Measurements from ENCODE around the gene CDKN2AIPNL. TPM values are rescaled to one million over a fixed set of nuclear protein-coding genes. Genes with fewer than 3 reads are reported as not detected.
A peak's percentile ranks its signal among the peaks of the same experiment; 100 is the strongest.

Gene CDKN2AIPNL
- total and polyA plus RNA-seq, 5 experiments from 2014 or later = 18.3 to 34.2 (median 28.0) TPM

DNA sequence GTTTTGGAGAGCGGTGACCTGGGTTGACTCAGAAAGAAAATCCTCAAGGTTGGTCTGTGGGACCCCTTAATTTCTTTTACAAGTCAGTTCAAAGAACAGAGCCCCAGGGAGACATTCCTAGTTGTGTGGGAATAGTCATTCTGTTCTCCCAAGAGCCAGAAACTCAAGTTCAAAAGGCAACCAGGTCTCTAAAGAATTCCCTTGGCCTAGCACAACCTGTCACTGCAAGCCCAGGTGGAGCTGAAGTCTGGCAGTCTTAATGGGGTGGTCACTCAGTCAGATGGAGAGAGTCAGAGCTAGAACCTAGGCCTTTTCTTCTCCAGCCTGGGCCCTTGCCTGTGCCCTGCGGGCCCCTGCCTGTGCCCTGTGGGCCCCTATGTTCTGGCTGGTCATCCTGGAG is 37.5 kb upstream of the CDKN2AIPNL start:
- ATAC-seq = no peak
- Mint-ChIP-seq H3K27me3 (no peaks in the 10 kb centered on the region), H3K4me1 (peaks cover 0 to 30% (median 2%) of the 10 kb centered on the region in 4 donors), H3K9me3 (no peaks in the 10 kb centered on the region), H3K4me3 (no peak overlapping the region), H3K36me3 (no peaks in the 10 kb centered on the region), H3K27ac (no peak overlapping the region)
- POLR2A ChIA-PET = interaction anchor here (1.0 kb wide), 1 partner anchor 16 kb away, joined by 4 read pairs; no protein-coding TSS in a partner anchor
- no peak for DNase-seq

DNA sequence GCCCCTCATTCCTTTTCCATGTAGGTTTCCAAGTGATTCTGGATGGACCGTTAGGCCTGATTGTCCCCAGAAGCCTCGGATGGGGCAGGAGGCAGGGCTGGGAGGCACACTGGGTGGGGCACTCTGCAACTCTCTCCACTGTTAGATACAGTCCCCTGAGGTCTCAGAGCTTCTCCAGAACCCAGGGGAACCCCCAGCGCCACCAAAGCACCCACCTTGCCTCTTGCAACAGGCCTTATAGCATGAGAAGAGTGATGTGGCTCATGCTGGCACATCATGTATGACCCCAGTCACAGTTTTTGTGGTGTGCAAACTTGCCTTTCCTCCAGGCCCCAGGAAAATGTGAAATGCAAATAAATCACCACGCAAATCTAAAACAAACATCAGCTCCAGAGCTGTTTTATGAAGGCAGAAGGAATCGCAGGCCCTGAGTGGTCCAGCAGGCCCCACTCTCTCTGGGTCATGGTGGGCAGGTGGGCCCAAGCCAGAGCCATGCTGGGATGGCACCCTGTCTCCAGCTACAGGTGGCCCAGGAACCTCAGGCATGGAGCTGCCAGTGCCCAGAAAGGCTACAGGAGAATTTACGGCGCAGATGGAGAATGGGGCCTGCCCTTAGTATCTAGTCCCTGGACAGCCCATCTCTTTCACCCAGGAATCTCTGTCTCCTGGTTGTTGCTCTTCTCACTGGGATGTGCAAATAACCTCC is 36.3 kb upstream of the CDKN2AIPNL start:
- ATAC-seq = no peak
- Mint-ChIP-seq H3K36me3 (no peaks in the 10 kb centered on the region), H3K4me1 (peaks cover 0 to 30% (median 2%) of the 10 kb centered on the region in 4 donors), H3K4me3 (no peak overlapping the region), H3K27me3 (no peaks in the 10 kb centered on the region), H3K27ac (peak overlapping the region in 1 of 10 donors; percentile 13), H3K9me3 (no peaks in the 10 kb centered on the region)
- no peak for DNase-seq
- POLR2A ChIA-PET = interaction anchor here (1.0 kb wide), 1 partner anchor 18 kb away, joined by 4 read pairs; no protein-coding TSS in a partner anchor

DNA sequence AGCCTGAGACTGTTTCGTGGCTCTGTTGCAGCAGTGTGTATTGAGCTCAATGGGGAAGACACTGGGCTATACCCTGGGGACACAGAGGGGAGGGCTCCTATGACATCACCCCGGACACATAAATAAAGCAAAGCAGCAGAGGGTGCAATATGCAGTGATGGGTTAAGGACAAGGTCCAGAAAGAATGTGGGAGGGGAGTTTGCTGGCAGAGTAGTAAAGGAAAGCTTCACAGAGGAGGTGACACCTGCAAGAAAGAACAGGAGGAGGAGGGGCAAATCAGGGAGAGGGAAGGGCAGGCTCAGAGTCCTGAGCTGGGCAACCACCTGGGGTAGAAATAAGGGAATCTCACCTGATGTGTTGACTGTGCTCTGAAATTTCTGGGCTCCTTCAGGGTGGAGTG is 35.3 kb upstream of the CDKN2AIPNL start:
- no peak overlapping the region for H3K4me3 Mint-ChIP-seq
- no peaks in the 10 kb centered on the region for H3K36me3 Mint-ChIP-seq
- peak overlapping the region in 3 of 10 donors; percentile 38 to 80 (median 73) for H3K27ac Mint-ChIP-seq
- H3K27me3 Mint-ChIP-seq = no peaks in the 10 kb centered on the region
- no peak for DNase-seq
- ATAC-seq = no peak
- peaks cover 0 to 30% (median 2%) of the 10 kb centered on the region in 4 donors for H3K4me1 Mint-ChIP-seq
- POLR2A ChIA-PET = interaction anchor here (1.4 kb wide), 1 partner anchor 38 kb away, joined by 5 read pairs; no protein-coding TSS in a partner anchor
- no peaks in the 10 kb centered on the region for H3K9me3 Mint-ChIP-seq

DNA sequence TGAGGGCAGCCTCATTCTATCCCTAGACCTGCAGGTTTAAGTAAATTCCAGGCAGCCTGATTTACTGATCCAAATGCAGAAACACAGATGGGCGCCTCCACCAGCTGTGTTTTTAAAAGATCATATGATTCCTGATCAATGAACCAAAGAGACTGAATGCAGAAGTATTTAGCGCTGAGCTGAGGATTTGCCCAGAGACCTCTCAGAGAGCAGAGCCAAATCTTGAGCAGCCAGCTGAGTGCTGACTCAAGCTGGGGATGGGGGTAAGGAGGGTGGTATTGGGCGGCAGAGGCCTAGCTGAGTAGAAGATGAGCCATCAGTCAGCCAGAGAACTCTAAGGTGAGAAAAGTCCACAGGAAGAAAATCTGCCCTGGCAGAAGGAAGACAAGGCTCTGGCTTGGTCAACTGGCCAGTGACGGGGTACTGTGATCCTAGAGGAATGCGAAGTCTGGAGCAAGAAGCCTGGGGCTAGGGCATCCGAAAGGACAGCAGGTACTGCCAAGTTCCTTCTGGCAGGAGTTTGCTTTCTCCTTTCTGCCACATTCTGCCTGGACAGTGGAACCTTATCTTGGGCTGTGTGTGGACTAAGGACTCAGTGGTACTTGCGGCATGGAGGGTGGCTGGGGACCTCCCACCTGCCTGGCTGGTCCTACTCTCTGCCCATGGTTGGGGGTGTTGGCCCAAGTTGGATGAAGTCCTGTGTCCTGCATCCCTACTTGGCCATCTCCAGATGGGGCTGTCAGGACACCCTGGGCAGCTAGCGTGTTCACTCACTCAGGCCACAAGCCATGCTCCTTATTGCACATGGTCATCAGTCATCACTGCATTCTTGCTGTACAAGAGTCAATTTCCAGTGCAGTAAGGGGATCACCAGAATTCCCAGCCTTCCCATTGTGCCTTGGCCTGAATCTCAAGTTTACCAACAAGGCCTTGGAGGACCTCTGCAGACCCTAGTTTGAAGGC is 34.5 kb upstream of the CDKN2AIPNL start:
- Mint-ChIP-seq H3K27me3 (no peaks in the 10 kb centered on the region), H3K4me3 (peak overlapping the region in 1 of 10 donors; percentile 67), H3K4me1 (peaks cover 0 to 30% (median 2%) of the 10 kb centered on the region in 4 donors), H3K36me3 (no peaks in the 10 kb centered on the region), H3K9me3 (no peaks in the 10 kb centered on the region), H3K27ac (peak overlapping the region in 4 of 10 donors; percentile 3 to 80 (median 56))
- POLR2A ChIA-PET = interaction anchor here (1.4 kb wide), 1 partner anchor 37 kb away, joined by 5 read pairs; no protein-coding TSS in a partner anchor
- DNase-seq = no peak
- ATAC-seq = peak in 1 of 2 donors; percentile 42

DNA sequence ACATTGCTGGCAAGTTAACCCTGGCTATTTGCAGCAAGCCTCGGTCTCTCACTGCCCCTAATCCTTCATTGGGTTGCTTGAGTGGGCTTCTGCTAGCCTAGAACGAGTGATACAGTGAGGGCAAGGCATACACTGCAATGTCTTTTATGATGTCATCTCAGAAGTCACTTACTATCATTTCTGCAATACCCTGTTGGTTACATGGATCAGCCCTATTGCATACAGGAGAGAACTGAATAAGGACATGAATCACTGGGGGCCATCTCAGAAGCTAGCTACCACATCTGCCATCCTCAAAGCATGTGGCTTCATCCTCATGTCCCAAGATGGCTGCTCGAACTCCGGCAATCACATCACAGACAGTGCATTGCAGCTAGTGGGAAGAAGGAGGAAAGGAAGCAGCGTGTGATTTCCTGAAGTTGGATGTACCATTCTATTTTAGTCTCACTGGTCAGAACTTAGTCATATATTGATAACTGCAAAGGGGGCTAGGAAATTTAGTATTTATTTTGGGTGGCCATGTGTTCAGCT is 33.3 kb upstream of the CDKN2AIPNL start:
- POLR2A ChIA-PET = interaction anchor here (0.8 kb wide), 1 partner anchor 80 kb away, joined by 3 read pairs; no protein-coding TSS in a partner anchor
- no peak for ATAC-seq
- peak overlapping the region in 2 of 10 donors; percentile 3 to 11 for H3K27ac Mint-ChIP-seq

DNA sequence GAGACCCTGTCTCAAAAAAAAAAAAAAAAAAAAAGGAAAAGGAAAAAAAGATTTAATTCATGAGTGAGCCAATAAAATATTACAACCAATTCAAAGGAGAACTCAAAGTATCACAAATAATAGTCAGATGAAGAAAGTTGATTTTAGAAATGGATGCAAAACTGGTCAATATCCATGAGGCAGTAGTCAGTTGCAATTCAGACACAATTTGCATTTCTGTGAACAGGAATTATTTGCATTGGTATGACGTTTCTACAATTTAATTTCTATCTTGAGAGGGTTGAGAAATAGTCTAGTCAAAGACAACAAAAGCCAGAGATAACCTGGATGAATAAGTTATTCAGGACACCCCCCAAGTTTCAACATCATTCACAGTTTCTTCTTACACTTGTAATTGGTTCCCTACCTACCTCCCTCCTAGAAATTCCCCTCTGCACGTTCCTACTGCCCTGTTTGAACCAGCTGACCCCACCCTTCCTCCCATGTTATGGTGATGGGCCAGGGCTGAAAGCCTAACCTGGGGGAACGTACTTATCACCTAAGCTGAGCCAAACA is 28.6 kb upstream of the CDKN2AIPNL start:
- Mint-ChIP-seq H3K9me3 (no peaks in the 10 kb centered on the region), H3K27me3 (peaks cover 0 to 5% (median 0%) of the 10 kb centered on the region in 5 donors), H3K4me3 (no peak overlapping the region), H3K4me1 (peaks cover 8 to 24% (median 13%) of the 10 kb centered on the region in 4 donors), H3K27ac (no peak overlapping the region), H3K36me3 (no peaks in the 10 kb centered on the region)
- ATAC-seq = no peak
- DNase-seq = no peak
- POLR2A ChIA-PET = no interaction called here

More for the DNA sequence above, 33.3 kb upstream of the CDKN2AIPNL start:
- Mint-ChIP-seq H3K27me3 (no peaks in the 10 kb centered on the region), H3K36me3 (no peaks in the 10 kb centered on the region), H3K4me3 (no peak overlapping the region), H3K4me1 (peaks cover 0 to 26% (median 0%) of the 10 kb centered on the region in 4 donors), H3K9me3 (no peaks in the 10 kb centered on the region)
- DNase-seq = no peak

DNA sequence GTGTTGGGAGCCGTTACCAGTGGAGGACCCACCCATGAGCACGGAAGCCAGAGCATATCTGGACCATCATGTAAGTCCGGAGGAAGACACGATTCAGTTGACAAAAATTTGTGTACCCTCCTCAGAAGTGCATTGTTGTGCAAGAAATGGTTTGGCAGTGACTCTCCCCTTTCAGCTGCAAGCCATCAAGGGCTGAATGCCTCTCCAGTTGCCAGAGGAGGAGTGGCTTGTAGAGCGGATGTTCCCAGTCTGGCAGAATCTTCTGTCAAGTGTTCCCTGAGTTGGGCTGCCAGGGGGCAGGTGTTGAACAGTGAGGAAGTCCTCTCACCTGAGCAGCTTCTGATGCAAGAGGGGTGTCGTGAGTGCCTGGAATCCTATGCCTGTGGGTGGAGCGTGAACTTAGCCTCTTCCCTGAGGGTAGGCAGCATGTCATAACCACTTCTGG is 27.6 kb upstream of the CDKN2AIPNL start:
- H3K4me1 Mint-ChIP-seq = peaks cover 8 to 20% (median 13%) of the 10 kb centered on the region in 4 donors
- H3K4me3 Mint-ChIP-seq = no peak overlapping the region
- H3K9me3 Mint-ChIP-seq = no peaks in the 10 kb centered on the region
- peaks cover 0 to 5% (median 0%) of the 10 kb centered on the region in 5 donors for H3K27me3 Mint-ChIP-seq
- peak overlapping the region in 4 of 10 donors; percentile 12 to 74 (median 39) for H3K27ac Mint-ChIP-seq
- POLR2A ChIA-PET = interaction anchor here (0.9 kb wide), 1 partner anchor 28 kb away, joined by 3 read pairs; the partner anchor contains the start of gene CDKN2AIPNL
- ATAC-seq = no peak
- DNase-seq = no peak
- no peaks in the 10 kb centered on the region for H3K36me3 Mint-ChIP-seq

DNA sequence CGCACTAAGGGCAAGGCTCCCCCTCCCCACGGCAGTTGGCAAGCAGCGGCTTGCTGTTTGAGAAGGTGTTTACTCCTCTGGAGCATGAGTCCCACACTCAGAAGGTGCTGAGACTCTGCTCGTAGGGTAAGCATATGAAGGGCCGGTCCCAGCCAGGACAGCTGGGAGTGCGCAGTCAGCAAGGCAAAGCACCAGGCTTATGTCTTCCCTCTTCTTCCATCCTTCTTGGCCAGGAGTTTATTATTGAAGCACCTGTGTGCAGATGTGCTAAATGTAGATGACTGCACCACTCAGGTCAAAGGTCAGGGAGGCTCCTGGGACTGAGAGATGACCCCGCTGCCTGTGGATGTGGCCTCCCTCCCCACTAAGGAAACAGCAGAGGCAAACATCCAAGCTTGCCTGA is 27.0 kb upstream of the CDKN2AIPNL start:
- ATAC-seq (no peak), DNase-seq (no peak)
- H3K36me3 Mint-ChIP-seq = no peaks in the 10 kb centered on the region
- H3K9me3 Mint-ChIP-seq = no peaks in the 10 kb centered on the region
- H3K27me3 Mint-ChIP-seq = peaks cover 0 to 5% (median 2%) of the 10 kb centered on the region in 5 donors
- peak overlapping the region in 5 of 10 donors; percentile 12 to 74 (median 71) for H3K27ac Mint-ChIP-seq
- H3K4me3 Mint-ChIP-seq = no peak overlapping the region
- H3K4me1 Mint-ChIP-seq = peaks cover 8 to 21% (median 13%) of the 10 kb centered on the region in 4 donors
- POLR2A ChIA-PET = interaction anchor here (0.9 kb wide), 1 partner anchor 27 kb away, joined by 3 read pairs; the partner anchor contains the start of gene CDKN2AIPNL

DNA sequence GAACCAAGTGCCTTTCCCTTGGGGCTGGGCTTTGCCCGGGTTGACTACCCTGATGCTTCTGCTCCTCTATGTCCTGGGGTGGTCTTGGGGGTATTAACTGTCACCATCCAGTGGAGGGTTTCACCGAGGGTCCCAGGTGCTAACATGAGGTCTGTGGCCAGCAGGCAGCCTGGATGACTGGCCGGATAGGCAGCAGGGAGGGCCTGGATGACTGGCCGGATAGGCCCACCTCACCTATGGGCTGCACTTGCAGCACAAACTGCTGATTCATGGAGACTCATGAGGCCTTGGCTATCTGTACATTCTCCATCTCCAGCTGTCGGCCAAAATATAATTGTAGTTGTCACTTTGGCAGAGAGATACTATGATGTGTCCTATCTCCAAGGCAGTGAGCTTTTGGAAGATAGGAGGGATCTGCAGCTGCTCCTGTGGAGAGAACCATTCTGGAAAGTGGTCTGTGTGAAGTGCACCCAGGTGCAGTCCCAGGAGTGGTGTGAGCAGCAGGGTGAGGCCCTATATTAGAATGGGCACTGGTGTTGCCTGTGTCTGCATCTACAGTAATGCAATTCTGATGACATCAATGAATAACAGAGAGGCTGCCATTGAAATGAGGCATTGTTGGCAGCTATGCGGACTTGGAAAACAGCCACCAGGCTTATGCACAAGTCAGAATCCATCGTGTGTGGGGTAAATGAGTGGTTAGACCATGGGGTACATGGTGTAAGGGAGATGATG is 26.3 kb upstream of the CDKN2AIPNL start:
- Mint-ChIP-seq H3K4me3 (no peak overlapping the region), H3K27me3 (peaks cover 0 to 5% (median 2%) of the 10 kb centered on the region in 5 donors), H3K9me3 (no peaks in the 10 kb centered on the region), H3K4me1 (peaks cover 8 to 21% (median 13%) of the 10 kb centered on the region in 4 donors), H3K36me3 (no peaks in the 10 kb centered on the region), H3K27ac (peak overlapping the region in 6 of 10 donors; percentile 5 to 91 (median 74))
- no peak for ATAC-seq
- POLR2A ChIA-PET = interaction anchor here (0.9 kb wide), 1 partner anchor 27 kb away, joined by 3 read pairs; the partner anchor contains the start of gene CDKN2AIPNL
- DNase-seq = no peak

DNA sequence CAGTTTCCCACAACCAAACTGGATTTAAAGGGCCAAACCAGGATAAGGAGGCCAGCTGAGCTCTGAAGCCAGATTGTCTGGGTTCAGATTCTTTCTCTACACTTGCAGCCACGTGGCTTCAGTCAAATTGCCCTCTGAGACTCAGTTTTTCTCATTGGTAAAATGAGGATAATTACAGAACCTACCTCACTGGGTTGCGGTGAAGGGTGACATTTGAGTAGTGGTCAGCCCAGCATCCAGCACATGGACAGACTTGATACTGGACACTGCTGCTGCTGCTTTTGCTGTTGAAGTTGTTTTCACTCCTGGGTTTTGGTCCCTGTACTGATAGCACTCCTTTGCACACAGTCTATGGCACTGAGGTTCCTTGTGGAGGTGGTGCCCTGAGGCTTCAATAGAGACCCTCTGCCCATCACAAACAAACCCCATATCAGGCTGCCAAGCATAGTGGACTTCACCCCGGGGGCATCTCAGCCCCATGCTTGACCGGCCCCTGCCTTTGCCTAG is 25.7 kb upstream of the CDKN2AIPNL start:
- DNase-seq (no peak), ATAC-seq (no peak)
- POLR2A ChIA-PET = interaction anchor here (0.5 to 2.1 kb wide), 3 partner anchors 29 to 1328 kb away, joined by 3 to 29 read pairs (median 4); partner anchors contain the start of gene JADE2
- H3K4me3 Mint-ChIP-seq = peak overlapping the region in 6 of 10 donors; percentile 12 to 70 (median 56)
- H3K27ac Mint-ChIP-seq = peak overlapping the region in 9 of 10 donors; percentile 61 to 91 (median 84)
- no peaks in the 10 kb centered on the region for H3K9me3 Mint-ChIP-seq
- peaks cover 8 to 21% (median 13%) of the 10 kb centered on the region in 4 donors for H3K4me1 Mint-ChIP-seq
- H3K27me3 Mint-ChIP-seq = peaks cover 0 to 7% (median 2%) of the 10 kb centered on the region in 5 donors
- H3K36me3 Mint-ChIP-seq = no peaks in the 10 kb centered on the region
